ENCODE results near the gene KARS1. TPM values are rescaled to one million over a fixed set of nuclear protein-coding genes. Genes with fewer than 3 reads are reported as not detected.

Gene KARS1
- total RNA-seq, 1 experiment from 2014 or later: 253 TPM

DNA sequence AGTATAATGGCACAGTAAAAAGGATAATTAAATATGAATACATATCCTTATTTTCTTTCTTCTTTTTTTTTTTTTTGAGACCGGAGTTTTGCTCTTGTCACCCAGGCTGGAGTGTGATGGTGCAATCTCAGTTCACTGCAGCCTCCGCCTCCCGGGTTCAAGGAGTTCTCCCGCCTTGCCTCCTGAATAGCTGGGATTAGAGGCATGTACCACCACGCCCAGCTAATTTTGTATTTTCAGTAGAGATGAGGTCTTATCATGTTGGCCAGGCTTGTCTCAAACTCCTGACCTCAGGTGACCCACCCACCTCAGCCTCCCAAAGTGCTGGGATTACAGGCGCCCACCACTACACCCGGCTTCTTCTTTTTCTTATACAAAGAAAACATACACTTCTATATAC lies 69.3 kb downstream of the KARS1 start:
- H3K36me3 ChIP-seq (ENCODE audit: insufficient read depth, low read length, poor library complexity, severe bottlenecking): peaks cover 58% of the 10 kb centered on the region
- POLR2A ChIA-PET (ENCODE audit: low non-redundant PET): no interaction called here
- no peak overlapping the region for H3K27ac ChIP-seq (ENCODE audit: low read depth, low read length, poor library complexity, severe bottlenecking)
- peaks cover 3% of the 10 kb centered on the region for H3K4me1 ChIP-seq (ENCODE audit: insufficient read depth, low read length, poor library complexity, severe bottlenecking)
- no peaks in the 10 kb centered on the region for H3K27me3 ChIP-seq (replicated peaks; ENCODE audit: insufficient read depth, low read depth, low read length, poor library complexity)
- no TSS peak for BruUV-seq (replicated peaks)
- H3K9me3 ChIP-seq (ENCODE audit: low read depth, low read length, poor library complexity, severe bottlenecking): no peaks in the 10 kb centered on the region
- TF ChIP-seq EZH2 (IDR thresholded peaks at IDR 0.05; ENCODE audit: borderline replicate concordance, low read depth, low read length, poor library complexity, severe bottlenecking): no peak
- H3K4me3 ChIP-seq (ENCODE audit: low read depth, low read length, poor library complexity, severe bottlenecking): no peak overlapping the region
- intact Hi-C loops (cut with micrococcal nuclease; ENCODE audit: unreplicated experiment): no loop called here
- CTCF ChIA-PET: no interaction called here
- no peak for DNase-seq (ENCODE audit: low spot score)

Other genes with a start within 250 kb of the KARS1 start
- gene CFDP1, start 214.2 kb downstream of the KARS1 start, total RNA-seq (2021): 89.5 and 97.6 TPM in 2 replicates
- gene TMEM170A, start 183.0 kb downstream of the KARS1 start, total RNA-seq (2021): 25.9 and 30.4 TPM in 2 replicates
- 4.5 and 5.0 TPM in 2 replicates for gene CHST6, start 152.2 kb downstream of the KARS1 start, total RNA-seq (2021)
- gene CHST5, start 111.6 kb downstream of the KARS1 start, total RNA-seq (2021): 0.33 and 0.54 TPM in 2 replicates
- 17.3 and 19.4 TPM in 2 replicates for gene TMEM231, start 91.4 kb downstream of the KARS1 start, total RNA-seq (2021)
- gene GABARAPL2, start 81.3 kb downstream of the KARS1 start, total RNA-seq (2021): 88.8 and 95.4 TPM in 2 replicates
- 65.3 and 79.7 TPM in 2 replicates for gene ADAT1, start 24.4 kb downstream of the KARS1 start, total RNA-seq (2021)
- gene TERF2IP, start 108 bp upstream of the KARS1 start, total RNA-seq (2021): 43.0 and 48.5 TPM in 2 replicates
- not detected in 2 replicates for gene CPHXL2, start 29.3 kb upstream of the KARS1 start, total RNA-seq (2021)
- gene DUXB, start 53.8 kb upstream of the KARS1 start, total RNA-seq (2021): not detected in 2 replicates
- gene CPHXL, start 78.8 kb upstream of the KARS1 start, total RNA-seq (2021): not detected in 2 replicates

All from A673 (cell line).